Bronchial epithelial cell (primary cell): ENCODE measurements around the gene TLR4. TPM values are rescaled to one million over a fixed set of nuclear protein-coding genes. Genes with fewer than 3 reads are reported as not detected.

Source experiments
- DNase-seq: peaks from one replicate; pipeline ENCODE4 v3.0.0-alpha.2; 2010; ENCODE audit warnings: low read depth
- FAIRE-seq: peaks from 2 replicates; lab custom pipeline; 2011; peaks lifted over from hg19 to GRCh38; lab: Jason Lieb, UNC
- H3K27me3 ChIP-seq: 2 replicates; pipeline ENCODE4 v1.5.1; 2011; ENCODE audit warnings: low read length; ENCODE audit not compliant: control insufficient read depth, insufficient read depth
- H3K36me3 ChIP-seq: 2 replicates; pipeline ENCODE4 v1.5.1; 2011; ENCODE audit warnings: low read length; ENCODE audit not compliant: control insufficient read depth, insufficient read depth
- H3K4me3 ChIP-seq: 2 replicates; pipeline ENCODE4 v1.5.1; 2011; ENCODE audit warnings: mild to moderate bottlenecking, low read depth, low read length, control low read depth
- CTCF ChIP-seq: IDR thresholded peaks from 2 replicates; pipeline ENCODE4 v1.5.1; 2011; ENCODE audit warnings: mild to moderate bottlenecking, moderate library complexity, low read length, control low read depth, inconsistent platforms; ENCODE audit not compliant: insufficient read depth, severe bottlenecking
- total RNA-seq: library from RNA; depleted of rRNA; stranded (reverse); fragments of >200 nt; gene quantifications from 2 replicates; pipeline ENCODE4 v1.2.1, GENCODE V29; 2014

Gene TLR4
- total RNA-seq, 1 donor from 2014 or later = 0.26 TPM

- TF ChIP-seq CTCF = no peak
- DNase-seq (no peak), FAIRE-seq (no peak)
- no peak overlapping the region for H3K4me3 ChIP-seq
- H3K36me3 ChIP-seq = no peaks in the 10 kb centered on the region
- peaks cover 3% of the 10 kb centered on the region for H3K27me3 ChIP-seq
Measured at GRCh38 chr9:117739206-117739605, 35.0 kb downstream of the TLR4 start.

- no peak overlapping the region for H3K4me3 ChIP-seq
- H3K36me3 ChIP-seq = no peaks in the 10 kb centered on the region
- H3K27me3 ChIP-seq = peaks cover 5% of the 10 kb centered on the region
- FAIRE-seq (no peak), DNase-seq (no peak)
- no peak for TF ChIP-seq CTCF
Measured at GRCh38 chr9:117739624-117740347, 35.6 kb downstream of the TLR4 start.

GRCh38 chr9:117742131-117742530 lies 37.9 kb downstream of the TLR4 start:
- no peak for TF ChIP-seq CTCF
- Histone ChIP-seq H3K4me3 (no peak overlapping the region), H3K27me3 (peaks cover 15% of the 10 kb centered on the region), H3K36me3 (no peaks in the 10 kb centered on the region)
- DNase-seq (no peak), FAIRE-seq (no peak)

- DNase-seq = no peak
- Histone ChIP-seq H3K36me3 (no peaks in the 10 kb centered on the region), H3K4me3 (no peak overlapping the region), H3K27me3 (peaks cover 15% of the 10 kb centered on the region)
- no peak for FAIRE-seq
- no peak for TF ChIP-seq CTCF
Measured at GRCh38 chr9:117744369-117744768, 40.2 kb downstream of the TLR4 start.

GRCh38 chr9:117744856-117745389 lies 40.7 kb downstream of the TLR4 start:
- H3K27me3 ChIP-seq = peaks cover 15% of the 10 kb centered on the region
- FAIRE-seq (no peak), DNase-seq (no peak)
- H3K4me3 ChIP-seq = no peak overlapping the region
- H3K36me3 ChIP-seq = no peaks in the 10 kb centered on the region
- TF ChIP-seq CTCF = no peak
